Fibroblast of the aortic adventitia (primary cell): ENCODE results near the gene SLC35F3. TPM values are rescaled to one million over a fixed set of nuclear protein-coding genes. Genes with fewer than 3 reads are reported as not detected.

ENCODE experiments used
- DNase-seq: peaks from one replicate; pipeline ENCODE4 v3.0.0-alpha.2; 2010; ENCODE audit warnings: low read depth
- H3K4me3 ChIP-seq: 2 replicates; pipeline ENCODE4 v1.5.1; 2011; ENCODE audit warnings: low read depth, mild to moderate bottlenecking, control low read depth, low read length, moderate library complexity
- CTCF ChIP-seq: IDR thresholded peaks from 2 replicates; pipeline ENCODE4 v1.5.1; 2011; ENCODE audit warnings: mild to moderate bottlenecking, low read length, control low read depth, inconsistent platforms; ENCODE audit not compliant: insufficient read depth
- total RNA-seq: library from RNA; depleted of rRNA; stranded (reverse); fragments of >200 nt; gene quantifications from 2 replicates; pipeline ENCODE4 v1.2.3, GENCODE V29; 2012; ENCODE audit warnings: low replicate concordance

Gene SLC35F3
- total RNA-seq, 1 donor: not detected

GRCh38 chr1:234256359-234256758, 351.9 kb downstream of the SLC35F3 start:
- no peak for TF ChIP-seq CTCF
- no peak for DNase-seq
- no peak overlapping the region for H3K4me3 ChIP-seq

GRCh38 chr1:234258071-234258470, 353.6 kb downstream of the SLC35F3 start:
- no peak for DNase-seq
- TF ChIP-seq CTCF: no peak
- H3K4me3 ChIP-seq: no peak overlapping the region

GRCh38 chr1:234260578-234260977, 356.1 kb downstream of the SLC35F3 start:
- no peak overlapping the region for H3K4me3 ChIP-seq
- DNase-seq: no peak
- no peak for TF ChIP-seq CTCF

GRCh38 chr1:234261545-234261944, 357.1 kb downstream of the SLC35F3 start:
- H3K4me3 ChIP-seq: no peak overlapping the region
- DNase-seq: no peak

GRCh38 chr1:234262007-234262753, 357.7 kb downstream of the SLC35F3 start:
- H3K4me3 ChIP-seq: no peak overlapping the region
- DNase-seq: no peak
- TF ChIP-seq CTCF: no peak

More at GRCh38 chr1:234261545-234261944, 357.1 kb downstream of the SLC35F3 start:
- no peak for TF ChIP-seq CTCF

GRCh38 chr1:234262754-234263105, 358.3 kb downstream of the SLC35F3 start:
- no peak for DNase-seq

More at GRCh38 chr1:234262754-234263105, 358.3 kb downstream of the SLC35F3 start:
- TF ChIP-seq CTCF: no peak
- no peak overlapping the region for H3K4me3 ChIP-seq
